Measurements from ENCODE around the gene DOCK2.
"Not testable (repeated sequence)": the region's sequence is repeated elsewhere in the genome, so short reads cannot be mapped to it uniquely, and the experiment has no call there.

The DOCK2 gene

GRCh38 chr5:169923988-169924387 lies 286.9 kb downstream of the DOCK2 start:
- H3K4me3 ChIP-seq (ENCODE audit: low read depth, low read length), result no peak overlapping the region

- H3K4me3 ChIP-seq (ENCODE audit: low read depth, low read length), result no peak overlapping the region
These were observed 296.1 kb downstream of the DOCK2 start for GRCh38 chr5:169933127-169933526.

GRCh38 chr5:169933616-169934015 lies 296.5 kb downstream of the DOCK2 start:
- no peak overlapping the region for H3K4me3 ChIP-seq (ENCODE audit: low read depth, low read length)

- no peak overlapping the region for H3K4me3 ChIP-seq (ENCODE audit: low read depth, low read length)
These were observed 297.9 kb downstream of the DOCK2 start for GRCh38 chr5:169934990-169935389.

- no peak overlapping the region for H3K4me3 ChIP-seq (ENCODE audit: low read depth, low read length)
These were observed 298.7 kb downstream of the DOCK2 start for GRCh38 chr5:169935762-169936161.

GRCh38 chr5:169938439-169938838 lies 301.4 kb downstream of the DOCK2 start:
- no peak overlapping the region for H3K4me3 ChIP-seq (ENCODE audit: low read depth, low read length)

- no peak overlapping the region for H3K4me3 ChIP-seq (ENCODE audit: low read depth, low read length)
These were observed 302.7 kb downstream of the DOCK2 start for GRCh38 chr5:169939731-169940130.

- H3K4me3 ChIP-seq (ENCODE audit: low read depth, low read length), result no peak overlapping the region
These were observed 304.5 kb downstream of the DOCK2 start for GRCh38 chr5:169941542-169941941.

GRCh38 chr5:169942181-169942580 lies 305.1 kb downstream of the DOCK2 start:
- no peak overlapping the region for H3K4me3 ChIP-seq (ENCODE audit: low read depth, low read length)

- no peak overlapping the region for H3K4me3 ChIP-seq (ENCODE audit: low read depth, low read length)
These were observed 306.0 kb downstream of the DOCK2 start for GRCh38 chr5:169943026-169943425.

GRCh38 chr5:169944115-169944514 lies 307.0 kb downstream of the DOCK2 start:
- no peak overlapping the region for H3K4me3 ChIP-seq (ENCODE audit: low read depth, low read length)

- no peak overlapping the region for H3K4me3 ChIP-seq (ENCODE audit: low read depth, low read length)
These were observed 308.0 kb downstream of the DOCK2 start for GRCh38 chr5:169944922-169945680.

GRCh38 chr5:169945831-169946261 lies 308.8 kb downstream of the DOCK2 start:
- H3K4me3 ChIP-seq (ENCODE audit: low read depth, low read length), result no peak overlapping the region

GRCh38 chr5:169946743-169947295 lies 309.7 kb downstream of the DOCK2 start:
- H3K4me3 ChIP-seq (ENCODE audit: low read depth, low read length), result no peak overlapping the region

GRCh38 chr5:169950333-169950732 lies 313.3 kb downstream of the DOCK2 start:
- H3K4me3 ChIP-seq (ENCODE audit: low read depth, low read length), result no peak overlapping the region

- H3K4me3 ChIP-seq (ENCODE audit: low read depth, low read length), result not testable (repeated sequence)
These were observed 316.1 kb downstream of the DOCK2 start for GRCh38 chr5:169953196-169953595.

- H3K4me3 ChIP-seq (ENCODE audit: low read depth, low read length), result no peak overlapping the region
These were observed 317.7 kb downstream of the DOCK2 start for GRCh38 chr5:169954786-169955185.

GRCh38 chr5:169956126-169956525 lies 319.1 kb downstream of the DOCK2 start:
- no peak overlapping the region for H3K4me3 ChIP-seq (ENCODE audit: low read depth, low read length)

- H3K4me3 ChIP-seq (ENCODE audit: low read depth, low read length), result no peak overlapping the region
These were observed 319.7 kb downstream of the DOCK2 start for GRCh38 chr5:169956756-169957155.

GRCh38 chr5:169958278-169958677 lies 321.2 kb downstream of the DOCK2 start:
- no peak overlapping the region for H3K4me3 ChIP-seq (ENCODE audit: low read depth, low read length)

GRCh38 chr5:169960659-169961058 lies 323.6 kb downstream of the DOCK2 start:
- H3K4me3 ChIP-seq (ENCODE audit: low read depth, low read length), result no peak overlapping the region

GRCh38 chr5:169964246-169964645 lies 327.2 kb downstream of the DOCK2 start:
- H3K4me3 ChIP-seq (ENCODE audit: low read depth, low read length), result no peak overlapping the region

- no peak overlapping the region for H3K4me3 ChIP-seq (ENCODE audit: low read depth, low read length)
These were observed 333.3 kb downstream of the DOCK2 start for GRCh38 chr5:169970339-169970738.

Measured in iPS-11a (cell line).